Mesenchymal stem cell (in vitro differentiated cells and primary cell): ENCODE measurements around the gene CALR.

Experiments
- DNase-seq: peaks from one replicate; pipeline ENCODE4 v3.0.0-alpha.2; 2013
- H2AFZ ChIP-seq: one replicate; pipeline ENCODE4 v1.6.1; 2013; ENCODE audit warnings: low read depth, mild to moderate bottlenecking, control low read depth, inconsistent platforms, low read length, moderate library complexity
- H2AK5ac ChIP-seq: 2 replicates; pipeline ENCODE4 v1.6.1; 2013; ENCODE audit warnings: low read length, moderate library complexity, mild to moderate bottlenecking, inconsistent platforms; ENCODE audit not compliant: severe bottlenecking
- H2BK120ac ChIP-seq: one replicate; pipeline ENCODE4 v1.6.1; 2013; ENCODE audit warnings: low read depth, mild to moderate bottlenecking, inconsistent platforms, low read length, moderate library complexity
- H2BK12ac ChIP-seq, 2 experiments: one replicate each; pipeline ENCODE4 v1.6.1; 2013; ENCODE audit warnings: inconsistent platforms in 2 of 2, low read length in 2 of 2, mild to moderate bottlenecking in 2 of 2, moderate library complexity in 2 of 2, control low read depth in 1 of 2
- H2BK15ac ChIP-seq: one replicate; pipeline ENCODE4 v1.6.1; 2013; ENCODE audit warnings: mild to moderate bottlenecking, low read depth, inconsistent platforms; ENCODE audit not compliant: poor library complexity, severe bottlenecking
- H2BK5ac ChIP-seq: 2 replicates; pipeline ENCODE4 v1.6.1; 2013; ENCODE audit warnings: low read depth, mild to moderate bottlenecking, low read length, control low read depth, inconsistent platforms; ENCODE audit not compliant: poor library complexity, severe bottlenecking
- H3K14ac ChIP-seq, 2 experiments: one replicate each; pipeline ENCODE4 v1.6.1; 2013; ENCODE audit warnings: inconsistent platforms in 2 of 2, low read length in 2 of 2, control low read depth in 1 of 2, mild to moderate bottlenecking in 1 of 2, moderate library complexity in 1 of 2
- H3K18ac ChIP-seq, 2 experiments: one replicate each; pipeline ENCODE4 v1.6.1; 2013; ENCODE audit warnings: inconsistent platforms in 2 of 2, low read length in 2 of 2, control low read depth in 1 of 2, low read depth in 1 of 2, mild to moderate bottlenecking in 1 of 2
- H3K23ac ChIP-seq, 2 experiments: one replicate each; pipeline ENCODE4 v1.6.1; 2013; ENCODE audit warnings: inconsistent platforms in 2 of 2, low read length in 2 of 2, mild to moderate bottlenecking in 2 of 2, moderate library complexity in 2 of 2, control low read depth in 1 of 2
- H3K27ac ChIP-seq: 2 replicates; pipeline ENCODE4 v1.5.1; 2013; ENCODE audit warnings: mild to moderate bottlenecking, moderate library complexity, low read length, control low read depth, inconsistent platforms; ENCODE audit not compliant: poor library complexity, severe bottlenecking
- H3K27me3 ChIP-seq, 2 experiments: 2 replicates each; pipeline versions ENCODE4 v1.6.1 to v1.7.0; 2013; ENCODE audit warnings: low read length in 2 of 2, mild to moderate bottlenecking in 2 of 2, moderate library complexity in 2 of 2, control low read depth in 1 of 2, inconsistent platforms in 1 of 2; ENCODE audit not compliant: control insufficient read depth in 1 of 2, insufficient read depth in 1 of 2
- H3K36me3 ChIP-seq, 2 experiments: 2 replicates each; pipeline versions ENCODE4 v1.6.1 to v1.7.0; 2013; ENCODE audit warnings: low read length in 2 of 2, control low read depth in 1 of 2, inconsistent platforms in 1 of 2, low read depth in 1 of 2, mild to moderate bottlenecking in 1 of 2; ENCODE audit not compliant: insufficient read depth in 2 of 2, control insufficient read depth in 1 of 2
- H3K4ac ChIP-seq, 2 experiments: one replicate each; pipeline ENCODE4 v1.6.1; 2013; ENCODE audit warnings: inconsistent platforms in 2 of 2, low read length in 2 of 2, mild to moderate bottlenecking in 2 of 2, moderate library complexity in 2 of 2, control low read depth in 1 of 2, low read depth in 1 of 2
- H3K4me1 ChIP-seq: 2 replicates; pipeline ENCODE4 v1.6.1; 2013; ENCODE audit warnings: low read depth, low read length, control low read depth; ENCODE audit not compliant: control insufficient read depth, insufficient read depth
- H3K4me2 ChIP-seq: 2 replicates; pipeline ENCODE4 v1.6.1; 2013; ENCODE audit warnings: low read length, mild to moderate bottlenecking, inconsistent platforms; ENCODE audit not compliant: poor library complexity, severe bottlenecking
- H3K4me3 ChIP-seq, 2 experiments: 2 replicates each; pipeline versions ENCODE4 v1.5.1 to v1.7.0; 2013; ENCODE audit warnings: low read length in 2 of 2, mild to moderate bottlenecking in 2 of 2, control low read depth in 1 of 2, low read depth in 1 of 2; ENCODE audit not compliant: insufficient read depth in 1 of 2
- H3K79me1 ChIP-seq: replicated peaks from 2 replicates; pipeline ENCODE4 v1.6.1; 2013; ENCODE audit warnings: mild to moderate bottlenecking, control low read depth, low read length, inconsistent platforms; ENCODE audit not compliant: poor library complexity, severe bottlenecking
- H3K9ac ChIP-seq: 2 replicates; pipeline ENCODE4 v1.7.0; 2013; ENCODE audit warnings: mild to moderate bottlenecking, low read length, moderate library complexity
- H3K9me3 ChIP-seq: 2 replicates; pipeline ENCODE4 v1.7.0; 2013; ENCODE audit warnings: mild to moderate bottlenecking, low read length; ENCODE audit not compliant: control insufficient read depth
- H4K8ac ChIP-seq: one replicate; pipeline ENCODE4 v1.6.1; 2013; ENCODE audit warnings: inconsistent platforms, mild to moderate bottlenecking, low read length, moderate library complexity
- H4K91ac ChIP-seq: one replicate; pipeline ENCODE4 v1.6.1; 2013; ENCODE audit warnings: mild to moderate bottlenecking, low read length, inconsistent platforms
- WGBS: methylation state at CpG from one replicate; pipeline ENCODE4 v1.1.7; 2013; ENCODE audit warnings: mixed read lengths; 5-methylcytosine and 5-hydroxymethylcytosine counted together

Gene CALR

DNA sequence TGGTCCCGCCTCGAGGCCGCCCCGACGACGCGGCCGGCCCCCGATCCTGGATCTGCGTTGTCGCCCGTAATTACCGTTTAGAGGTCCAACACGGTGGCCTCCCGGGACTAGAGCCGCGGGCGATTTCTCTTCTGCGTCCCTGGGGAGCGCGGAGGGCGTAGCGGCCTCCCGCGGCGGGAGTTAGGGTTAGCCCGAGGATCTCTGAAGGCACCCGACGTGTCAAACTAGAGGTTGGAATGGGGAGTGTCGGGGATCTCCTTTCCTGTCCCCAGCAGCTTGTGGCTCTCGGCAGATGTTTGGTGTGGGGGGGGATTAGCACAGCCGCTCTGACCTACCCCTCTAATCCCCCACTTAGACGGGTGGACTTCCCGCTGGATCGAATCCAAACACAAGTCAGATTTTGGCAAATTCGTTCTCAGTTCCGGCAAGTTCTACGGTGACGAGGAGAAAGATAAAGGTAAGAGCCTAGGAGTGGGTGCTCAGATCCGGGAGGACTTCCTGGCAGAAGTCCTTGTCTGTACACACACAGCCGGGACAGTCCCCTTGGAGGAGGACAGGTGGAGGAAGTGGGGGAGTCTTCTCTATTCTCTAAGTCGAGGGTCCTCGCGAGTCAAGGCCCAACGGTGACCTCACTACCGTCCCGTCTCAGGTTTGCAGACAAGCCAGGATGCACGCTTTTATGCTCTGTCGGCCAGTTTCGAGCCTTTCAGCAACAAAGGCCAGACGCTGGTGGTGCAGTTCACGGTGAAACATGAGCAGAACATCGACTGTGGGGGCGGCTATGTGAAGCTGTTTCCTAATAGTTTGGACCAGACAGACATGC is 581 bp downstream of the CALR start:
- WGBS, result 1% methylated on average over 50 of the region's 54 CpGs
- peak overlapping the region; percentile 88 to 99 for H3K18ac ChIP-seq
- peak overlapping the region; percentile 78 for H2AK5ac ChIP-seq
- H2BK120ac ChIP-seq, result peak overlapping the region; percentile 9
- peaks cover 40 to 45% of the 10 kb centered on the region in 2 experiments for H3K36me3 ChIP-seq
- peaks cover 32% of the 10 kb centered on the region for H3K4me1 ChIP-seq
- H2BK5ac ChIP-seq, result peak overlapping the region; percentile 71
- no peak overlapping the region for H2AFZ ChIP-seq
- H3K27me3 ChIP-seq, result no peaks in the 10 kb centered on the region
- H4K8ac ChIP-seq, result peak overlapping the region; percentile 93
- peak overlapping the region in 1 of 2 experiments; percentile 66 for H3K23ac ChIP-seq
- H2BK15ac ChIP-seq, result peak overlapping the region; percentile 34
- peak; percentile 58 for DNase-seq
- H3K9me3 ChIP-seq, result no peaks in the 10 kb centered on the region
- peak overlapping the region; percentile 98 for H3K14ac ChIP-seq
- H3K9ac ChIP-seq, result peak overlapping the region; percentile 97
- no peaks in the 10 kb centered on the region for H3K79me1 ChIP-seq
- peak overlapping the region; percentile 98 to 99 for H3K4me3 ChIP-seq
- peak overlapping the region; percentile 70 for H3K4me2 ChIP-seq
- H4K91ac ChIP-seq, result peak overlapping the region; percentile 97
- H2BK12ac ChIP-seq, result peak overlapping the region in 1 of 2 experiments; percentile 10
- H3K4ac ChIP-seq, result peak overlapping the region; percentile 90 to 96
- H3K27ac ChIP-seq, result peak overlapping the region; percentile 73

DNA sequence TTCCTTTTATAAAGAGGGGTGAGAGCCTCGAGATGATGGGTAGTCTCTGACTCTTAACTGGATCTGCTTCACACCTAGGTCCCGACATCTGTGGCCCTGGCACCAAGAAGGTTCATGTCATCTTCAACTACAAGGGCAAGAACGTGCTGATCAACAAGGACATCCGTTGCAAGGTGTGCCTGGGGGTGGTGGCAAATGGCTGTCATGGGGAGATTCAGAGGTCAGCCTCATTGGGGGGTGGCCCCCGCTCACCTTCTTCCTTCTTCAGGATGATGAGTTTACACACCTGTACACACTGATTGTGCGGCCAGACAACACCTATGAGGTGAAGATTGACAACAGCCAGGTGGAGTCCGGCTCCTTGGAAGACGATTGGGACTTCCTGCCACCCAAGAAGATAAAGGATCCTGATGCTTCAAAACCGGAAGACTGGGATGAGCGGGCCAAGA is 1.6 kb downstream of the CALR start:
- Histone ChIP-seq H3K4ac (no peak overlapping the region), H4K8ac (no peak overlapping the region), H3K4me3 (peak overlapping the region; percentile 39 to 98), H2BK5ac (no peak overlapping the region), H4K91ac (no peak overlapping the region), H3K23ac (peak overlapping the region in 1 of 2 experiments; percentile 66), H3K27ac (peak overlapping the region; percentile 45), H3K9me3 (no peaks in the 10 kb centered on the region), H3K14ac (peak overlapping the region in 1 of 2 experiments; percentile 58), H3K27me3 (no peaks in the 10 kb centered on the region), H3K9ac (peak overlapping the region; percentile 97), H3K4me2 (peak overlapping the region; percentile 62), H3K36me3 (peaks cover 47 to 55% of the 10 kb centered on the region in 2 experiments), H2AFZ (no peak overlapping the region), H2AK5ac (no peak overlapping the region), H2BK12ac (no peak overlapping the region), H3K79me1 (no peaks in the 10 kb centered on the region), H2BK120ac (no peak overlapping the region), H3K18ac (no peak overlapping the region), H2BK15ac (no peak overlapping the region), H3K4me1 (peaks cover 34% of the 10 kb centered on the region)
- no peak for DNase-seq
- WGBS, result 89% methylated on average over 10 of the region's 10 CpGs

DNA sequence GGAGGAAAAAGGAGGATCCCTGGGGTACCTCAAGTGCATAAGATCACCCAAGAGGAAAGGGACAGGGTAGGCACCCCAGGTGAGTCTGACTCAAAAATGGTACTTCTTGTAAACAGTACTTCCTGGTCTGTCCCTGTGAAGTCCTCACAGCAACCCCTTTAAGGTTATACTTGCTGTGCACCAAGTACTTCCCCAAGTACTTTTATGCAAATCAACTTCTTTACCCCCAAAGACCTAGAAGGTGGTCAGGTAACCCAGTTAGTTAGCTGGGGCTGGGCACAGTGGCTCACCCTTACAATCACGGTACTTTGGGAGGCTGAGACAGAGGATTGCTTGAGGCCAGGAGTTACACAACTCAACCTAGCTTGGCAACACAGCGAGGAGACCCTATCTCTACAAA is 2.5 kb downstream of the CALR start:
- Histone ChIP-seq H3K9ac (peak overlapping the region; percentile 97), H2AFZ (no peak overlapping the region), H3K36me3 (peaks cover 50 to 58% of the 10 kb centered on the region in 2 experiments), H3K23ac (no peak overlapping the region), H2BK120ac (no peak overlapping the region), H3K79me1 (no peaks in the 10 kb centered on the region), H2BK12ac (no peak overlapping the region), H3K4me2 (peak overlapping the region; percentile 62), H4K91ac (no peak overlapping the region), H2BK5ac (no peak overlapping the region), H3K4ac (no peak overlapping the region), H4K8ac (no peak overlapping the region), H3K4me1 (peaks cover 34% of the 10 kb centered on the region), H3K27ac (peak overlapping the region; percentile 45), H3K9me3 (no peaks in the 10 kb centered on the region), H2AK5ac (peak overlapping the region; percentile 18), H3K14ac (no peak overlapping the region), H3K27me3 (no peaks in the 10 kb centered on the region), H2BK15ac (no peak overlapping the region), H3K4me3 (peak overlapping the region in 1 of 2 experiments; percentile 98), H3K18ac (no peak overlapping the region)
- no peak for DNase-seq
- WGBS, result 98% methylated on average over 2 of the region's 2 CpGs

DNA sequence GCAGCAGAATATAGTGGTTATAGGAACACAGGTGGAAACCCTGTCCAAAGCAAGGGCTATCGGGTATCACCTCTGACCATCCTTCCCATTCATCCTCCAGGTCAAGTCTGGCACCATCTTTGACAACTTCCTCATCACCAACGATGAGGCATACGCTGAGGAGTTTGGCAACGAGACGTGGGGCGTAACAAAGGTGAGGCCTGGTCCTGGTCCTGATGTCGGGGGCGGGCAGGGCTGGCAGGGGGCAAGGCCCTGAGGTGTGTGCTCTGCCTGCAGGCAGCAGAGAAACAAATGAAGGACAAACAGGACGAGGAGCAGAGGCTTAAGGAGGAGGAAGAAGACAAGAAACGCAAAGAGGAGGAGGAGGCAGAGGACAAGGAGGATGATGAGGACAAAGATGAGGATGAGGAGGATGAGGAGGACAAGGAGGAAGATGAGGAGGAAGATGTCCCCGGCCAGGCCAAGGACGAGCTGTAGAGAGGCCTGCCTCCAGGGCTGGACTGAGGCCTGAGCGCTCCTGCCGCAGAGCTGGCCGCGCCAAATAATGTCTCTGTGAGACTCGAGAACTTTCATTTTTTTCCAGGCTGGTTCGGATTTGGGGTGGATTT is 5.1 kb downstream of the CALR start:
- no peak overlapping the region for H3K18ac ChIP-seq
- H3K4ac ChIP-seq, result no peak overlapping the region
- no peak overlapping the region for H3K4me3 ChIP-seq
- H3K4me2 ChIP-seq, result no peak overlapping the region
- H2BK15ac ChIP-seq, result no peak overlapping the region
- peaks cover 34% of the 10 kb centered on the region for H3K4me1 ChIP-seq
- no peak overlapping the region for H4K8ac ChIP-seq
- WGBS, result 92% methylated on average over 12 of the region's 18 CpGs
- no peak overlapping the region for H2BK5ac ChIP-seq
- H3K79me1 ChIP-seq, result peaks cover under 1% of the 10 kb centered on the region
- peak overlapping the region; percentile 4 for H3K9ac ChIP-seq
- H3K9me3 ChIP-seq, result no peaks in the 10 kb centered on the region
- no peak overlapping the region for H2BK120ac ChIP-seq
- H2BK12ac ChIP-seq, result no peak overlapping the region
- H3K27ac ChIP-seq, result no peak overlapping the region
- H3K14ac ChIP-seq, result no peak overlapping the region
- no peak overlapping the region for H3K23ac ChIP-seq
- no peak overlapping the region for H4K91ac ChIP-seq
- DNase-seq, result no peak
- no peak overlapping the region for H2AFZ ChIP-seq
- H3K36me3 ChIP-seq, result peaks cover 59 to 71% of the 10 kb centered on the region in 2 experiments
- H2AK5ac ChIP-seq, result no peak overlapping the region
- H3K27me3 ChIP-seq, result no peaks in the 10 kb centered on the region
